Daoy (cell line): ENCODE results near the gene SLC5A10. TPM values are rescaled to one million over a fixed set of nuclear protein-coding genes. Genes with fewer than 3 reads are reported as not detected.
"Not testable (repeated sequence)": the region's sequence is repeated elsewhere in the genome, so short reads cannot be mapped to it uniquely, and the experiment has no call there.

ENCODE experiments used
- DNase-seq: peaks from one replicate; pipeline ENCODE4 v3.0.0-alpha.2; 2015; ENCODE audit warnings: low read depth
- total RNA-seq: library from RNA; depleted of rRNA; stranded (reverse); fragments of >200 nt; shearing (Covaris generic); gene quantifications from 2 replicates; pipeline ENCODE4 v1.2.3, GENCODE V29; 2014; rRNA removed

The SLC5A10 gene
- total RNA-seq, 1 experiment from 2014 or later: 0.06 TPM

DNA sequence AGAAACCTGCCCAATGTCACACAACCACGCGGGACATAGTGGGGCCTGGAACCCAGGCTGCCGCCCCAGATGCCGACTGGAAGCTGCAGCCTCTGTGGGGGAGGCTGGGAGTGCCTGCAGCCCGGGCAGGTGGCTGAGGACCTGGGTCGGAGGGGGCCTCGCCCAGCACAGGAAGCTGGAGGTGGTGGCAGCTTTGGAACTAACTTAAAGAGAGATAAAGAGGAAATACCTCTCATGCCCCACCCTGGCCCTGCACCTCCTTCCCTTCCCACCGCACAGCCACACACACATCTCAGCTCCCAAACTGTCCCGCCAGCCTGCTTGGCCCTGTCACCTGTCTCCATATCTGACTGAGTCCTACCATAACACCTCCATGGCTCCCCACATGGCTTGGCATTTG is 88.4 kb downstream of the SLC5A10 start:
- DNase-seq: not testable (repeated sequence)

DNA sequence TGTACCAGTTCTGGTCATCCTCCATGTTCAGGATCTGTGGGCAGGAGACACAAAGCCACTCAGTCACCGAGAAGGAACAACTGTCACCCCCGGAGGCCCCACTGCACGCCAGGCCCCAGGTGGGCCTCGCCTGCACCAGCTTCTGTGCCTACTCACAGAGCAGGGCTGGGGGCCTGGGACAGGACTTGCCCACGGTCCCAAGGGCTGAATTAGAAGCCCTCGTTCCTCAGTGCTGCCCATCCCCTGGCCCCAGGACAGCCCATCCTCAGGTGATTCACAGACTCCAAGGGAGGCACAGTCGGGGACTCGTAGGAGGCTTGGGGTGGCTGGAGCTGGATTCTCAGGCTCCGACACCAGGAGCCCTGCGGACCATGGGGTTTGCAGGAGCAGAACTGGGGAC is 89.9 kb downstream of the SLC5A10 start:
- DNase-seq: not testable (repeated sequence)

GRCh38 chr17:19042369-19042768 is 90.4 kb downstream of the SLC5A10 start:
- DNase-seq: not testable (repeated sequence)

DNA sequence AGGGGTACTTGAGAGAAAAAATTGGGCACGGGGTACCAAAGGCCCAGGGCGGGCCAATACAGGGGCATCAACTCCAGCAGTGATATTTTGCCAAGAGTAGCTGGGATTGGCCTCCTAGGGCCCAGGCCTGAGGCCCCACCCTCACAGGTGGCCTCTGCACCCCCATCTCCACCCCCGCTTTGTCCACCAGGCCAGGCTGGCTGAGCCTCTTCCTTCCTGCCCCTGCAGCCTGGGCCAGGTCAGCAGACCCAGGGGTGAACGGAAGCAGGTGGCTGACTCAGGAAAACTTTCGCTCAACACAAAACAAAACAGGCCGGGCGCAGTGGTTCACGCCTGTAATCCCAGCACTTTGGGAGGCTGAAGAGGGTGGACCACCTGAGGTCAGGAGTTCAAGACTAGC is 91.1 kb downstream of the SLC5A10 start:
- DNase-seq: not testable (repeated sequence)

- DNase-seq: not testable (repeated sequence)
Observed at GRCh38 chr17:19044643-19045042, 92.7 kb downstream of the SLC5A10 start.

DNA sequence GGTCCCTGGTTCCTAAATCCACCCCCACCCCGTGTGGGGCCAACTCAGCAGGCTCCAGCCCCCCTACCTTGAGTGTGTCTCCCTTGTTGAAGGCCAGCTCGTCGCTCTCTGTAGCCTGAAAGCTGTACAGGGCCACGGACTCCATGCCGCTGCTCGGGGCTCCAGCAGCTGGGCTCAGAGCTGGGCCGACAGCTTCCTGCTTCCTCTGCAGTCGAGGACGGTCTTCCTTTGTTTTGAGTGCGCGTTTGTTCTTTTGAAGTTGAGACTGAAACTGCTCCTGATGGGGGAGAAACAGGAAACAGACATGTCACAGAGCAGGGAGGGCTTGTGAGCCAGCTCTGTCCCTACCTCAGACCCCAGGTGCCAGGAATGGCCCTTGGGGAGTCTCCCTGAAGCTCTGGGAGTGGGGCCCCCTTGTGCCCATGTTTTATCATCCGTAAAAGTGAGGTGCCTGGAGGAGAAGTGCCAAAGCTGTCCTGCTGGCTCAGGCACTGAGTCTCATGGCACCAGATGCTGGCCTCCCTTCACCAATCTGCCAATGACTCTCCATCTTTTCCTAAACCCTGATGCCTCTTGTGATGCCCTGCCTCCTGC is 94.9 kb downstream of the SLC5A10 start, which contains the start of gene GRAP:
Gene GRAP, minus strand, starts transcription at position 176 of the 594 bp plus-strand sequence. Its CDS starts 31 bp downstream, at position 145.
- not testable (repeated sequence) for DNase-seq

- DNase-seq: not testable (repeated sequence)
Observed at GRCh38 chr17:19047510-19047909, 95.5 kb downstream of the SLC5A10 start.

- DNase-seq: not testable (repeated sequence)
Observed at GRCh38 chr17:19048826-19049225, 96.9 kb downstream of the SLC5A10 start.

DNA sequence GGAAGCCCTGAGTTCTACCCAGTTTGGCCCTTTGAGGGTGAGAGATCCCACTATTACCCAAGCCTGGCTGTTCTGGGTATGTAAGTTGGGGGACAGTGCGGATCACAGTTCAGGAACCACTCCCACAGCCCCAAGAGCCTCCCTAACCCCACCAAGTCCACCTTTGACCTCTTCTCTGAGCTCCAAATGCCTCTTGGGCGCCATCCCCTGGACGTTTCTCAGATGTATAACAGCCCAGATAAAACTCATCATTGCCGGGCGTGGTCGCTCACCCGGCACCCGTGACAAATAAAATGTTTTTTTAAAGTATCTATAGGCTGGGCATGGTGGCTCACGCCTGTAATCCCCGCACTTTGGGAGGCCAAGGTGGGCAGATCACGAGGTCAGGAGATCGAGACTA is 103.5 kb downstream of the SLC5A10 start:
- DNase-seq: not testable (repeated sequence)

GRCh38 chr17:19062009-19062717 is 110.2 kb downstream of the SLC5A10 start:
- DNase-seq: not testable (repeated sequence)

GRCh38 chr17:19062718-19063325 is 110.9 kb downstream of the SLC5A10 start:
- DNase-seq: not testable (repeated sequence)

- DNase-seq: not testable (repeated sequence)
Observed at GRCh38 chr17:19063326-19063956, 111.5 kb downstream of the SLC5A10 start.

GRCh38 chr17:19064378-19064777 is 112.4 kb downstream of the SLC5A10 start:
- DNase-seq: not testable (repeated sequence)

DNA sequence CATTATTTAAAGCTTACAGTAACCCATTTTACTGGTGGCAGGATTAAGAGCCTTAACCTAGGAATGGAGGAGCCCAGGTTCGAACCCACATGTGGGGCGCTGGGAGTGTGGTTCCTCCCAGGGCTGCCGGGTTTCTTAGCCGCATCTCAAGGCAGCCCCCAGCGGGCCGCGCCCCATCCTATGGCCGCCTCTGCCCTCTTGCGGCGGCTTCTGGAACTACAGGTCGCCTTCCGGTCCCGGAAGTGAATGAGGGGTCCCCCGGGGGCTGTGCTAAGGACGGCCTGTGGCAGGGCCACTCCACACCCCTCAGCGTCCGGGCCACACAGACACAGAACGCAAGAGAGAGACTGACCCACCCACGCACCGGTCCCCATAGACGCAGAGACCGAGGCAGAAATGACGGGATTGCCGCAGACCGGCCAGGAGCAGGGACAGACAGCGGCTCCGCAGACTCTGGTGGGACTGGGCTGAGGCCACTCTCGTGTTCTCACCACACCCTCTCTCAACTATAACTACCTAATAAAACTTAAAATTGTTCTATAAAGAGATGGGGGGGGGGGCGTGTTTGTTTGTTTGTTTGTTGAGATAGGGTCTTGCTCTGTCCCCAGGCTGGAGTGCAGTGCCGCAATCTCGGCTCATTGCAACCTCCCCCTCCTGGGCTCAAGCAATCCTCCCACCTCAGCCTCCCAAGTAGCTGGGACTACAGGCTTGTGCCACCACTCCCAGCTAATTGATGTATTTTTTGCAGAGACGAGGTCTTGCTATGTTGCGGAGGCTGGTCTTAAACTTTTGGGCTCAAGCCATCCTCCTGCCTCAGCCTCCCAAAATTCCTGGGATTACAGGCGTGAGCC is 118.6 kb downstream of the SLC5A10 start:
- not testable (repeated sequence) for DNase-seq

Other genes starting within 250 kb of the SLC5A10 start
- 0.06 TPM in 1 of 2 replicates, not detected in the other for gene FBXW10, start 208.1 kb upstream of the SLC5A10 start, total RNA-seq
- gene TVP23B, start 171.0 kb upstream of the SLC5A10 start, total RNA-seq: 112 and 125 TPM in 2 replicates
- gene PRPSAP2, start 94.0 kb upstream of the SLC5A10 start, total RNA-seq: 63.8 and 72.5 TPM in 2 replicates
- 15.1 and 20.2 TPM in 2 replicates for gene FAM83G, start 52.6 kb downstream of the SLC5A10 start, total RNA-seq
- gene GRAP, start 94.8 kb downstream of the SLC5A10 start, total RNA-seq: not detected in 2 replicates
- gene GRAPL, start 175.4 kb downstream of the SLC5A10 start, total RNA-seq: not detected in 2 replicates